K562 (cell line): ENCODE results near the gene PMFBP1. TPM values are rescaled to one million over a fixed set of nuclear protein-coding genes. Genes with fewer than 3 reads are reported as not detected.

Experiments
- ATAC-seq: fragments of 200-7000 bp; cut with Tn5 transposase; 3 replicates; pipeline ENCODE4 v1.9.1; 2020; ENCODE audit warnings: moderate library complexity
- BruUV-seq: library from RNA; stranded (reverse); fragments of 400-500 nt; replicated peaks from 2 replicates; lab custom pipeline; 2021; lab: Mats Ljungman, UMichigan
- CTCF ChIA-PET: fragments of 300-600 bp; formaldehyde crosslinking; extraction: SDS; loops from one replicate; lab custom pipeline; 2021; ENCODE audit warnings: low intra/inter-chr PET ratio; lab: Yijun Ruan, JAX
- POLR2A ChIA-PET: fragments of 300-600, 350-650 bp; sonication (Branson Sonifier 250); formaldehyde crosslinking; extraction: SDS; loops from one replicate; lab custom pipeline; 2021; ENCODE audit warnings: antibody characterized with exemption, inconsistent platforms; lab: Yijun Ruan, JAX
- DNase-seq, 4 experiments: peaks; one replicate each; pipeline versions ENCODE4 v3.0.0 to v3.0.0-alpha.2; 2011 to 2018; ENCODE audit warnings: low spot score in 3 of 4, mixed read lengths in 3 of 4; ENCODE audit errors: extremely low read depth in 1 of 4
- FAIRE-seq: peaks from 2 replicates; lab custom pipeline; 2011; peaks lifted over from hg19 to GRCh38; lab: Jason Lieb, UNC
- H2AFZ ChIP-seq: 2 replicates; pipeline ENCODE4 v1.6.0; 2011; ENCODE audit warnings: low read depth, low read length, control low read depth, inconsistent platforms
- H3K27ac ChIP-seq: fragments of 200-600 bp; 3 replicates; pipeline ENCODE4 v1.8.0; 2011; ENCODE audit warnings: low read depth, mild to moderate bottlenecking, control low read depth, inconsistent platforms, low read length, moderate library complexity, mixed read lengths; ENCODE audit errors: extremely low read depth
- H3K27me3 ChIP-seq, 2 experiments: fragments of 300-600 bp in 1 of 2; 2 replicates in 1 of 2; 3 replicates in 1 of 2; pipeline versions ENCODE4 v1.6.0 to v1.8.0; 2011; ENCODE audit warnings: inconsistent platforms in 2 of 2, low read length in 2 of 2, mild to moderate bottlenecking in 1 of 2, mixed read lengths in 1 of 2, moderate library complexity in 1 of 2; ENCODE audit not compliant: control insufficient read depth in 2 of 2, insufficient read depth in 2 of 2
- H3K36me3 ChIP-seq: fragments of 300-600 bp; 3 replicates; pipeline ENCODE4 v1.8.0; 2011; ENCODE audit warnings: mild to moderate bottlenecking, low read length, inconsistent platforms; ENCODE audit not compliant: control insufficient read depth, insufficient read depth
- H3K4me1 ChIP-seq, 2 experiments: fragments of 200-600 bp in 1 of 2; replicated peaks in 1 of 2; 2 replicates in 1 of 2; 3 replicates in 1 of 2; pipeline versions ENCODE4 v1.5.1 to v1.8.0; 2011; ENCODE audit warnings: inconsistent platforms in 2 of 2, low read length in 2 of 2, mild to moderate bottlenecking in 1 of 2, mixed read lengths in 1 of 2, moderate library complexity in 1 of 2; ENCODE audit not compliant: control insufficient read depth in 2 of 2, insufficient read depth in 2 of 2
- H3K4me2 ChIP-seq: 2 replicates; pipeline ENCODE4 v1.6.1; 2011; ENCODE audit warnings: low read length, control low read depth, inconsistent platforms, mixed read lengths; ENCODE audit not compliant: insufficient read depth
- H3K4me3 ChIP-seq: fragments of 200-600 bp; sonication (generic), shearing (Covaris generic); 2 replicates; pipeline ENCODE4 v1.5.1; 2016; ENCODE audit warnings: control low read depth, inconsistent platforms
- H3K79me2 ChIP-seq: fragments of 200-600 bp; 3 replicates; pipeline ENCODE4 v1.8.0; 2011; ENCODE audit warnings: low read length, inconsistent platforms; ENCODE audit not compliant: control insufficient read depth, insufficient read depth
- H3K9ac ChIP-seq, 2 experiments: 2 replicates each; pipeline versions ENCODE4 v1.6.0 to v1.6.1; 2011; ENCODE audit warnings: low read depth in 2 of 2, low read length in 2 of 2, control low read depth in 1 of 2, inconsistent platforms in 1 of 2, mild to moderate bottlenecking in 1 of 2, mixed read lengths in 1 of 2; ENCODE audit not compliant: insufficient read depth in 1 of 2
- H3K9me1 ChIP-seq: one replicate; pipeline ENCODE4 v1.6.0; 2011; ENCODE audit warnings: inconsistent platforms, mild to moderate bottlenecking, low read length, moderate library complexity; ENCODE audit not compliant: control insufficient read depth, insufficient read depth
- H3K9me3 ChIP-seq: replicated peaks from 2 replicates; pipeline ENCODE4 v1.5.1; 2011; ENCODE audit warnings: low read depth, low read length, inconsistent platforms; ENCODE audit not compliant: control insufficient read depth, insufficient read depth
- H4K20me1 ChIP-seq: replicated peaks from 2 replicates; pipeline ENCODE4 v1.6.1; 2011; ENCODE audit warnings: low read length, inconsistent platforms, mixed read lengths; ENCODE audit not compliant: control insufficient read depth, insufficient read depth
- CBX5 ChIP-seq: IDR thresholded peaks from 2 replicates; pipeline ENCODE4 v1.6.1; 2014; ENCODE audit warnings: low read depth, borderline replicate concordance
- ERF ChIP-seq: fragments of 450-650 bp; formaldehyde crosslinking; IDR thresholded peaks from 2 replicates; pipeline ENCODE4 v1.4.0; 2020; ENCODE audit warnings: mild to moderate bottlenecking, mixed read lengths
- KAT7 ChIP-seq: sonication (generic); formaldehyde crosslinking; IDR thresholded peaks from 2 replicates; pipeline ENCODE4 v1.8.0; 2022; ENCODE audit warnings: missing genetic modification reagents, mild to moderate bottlenecking, borderline replicate concordance
- PTBP1 ChIP-seq: fragments of 200-400 bp; formaldehyde crosslinking; IDR thresholded peaks from 2 replicates; pipeline ENCODE4 v1.6.1; 2017; ENCODE audit warnings: low read depth, low read length
- RBFOX2 ChIP-seq: fragments of 200-400 bp; formaldehyde crosslinking; IDR thresholded peaks from 2 replicates; pipeline ENCODE4 v1.6.1; 2017; ENCODE audit warnings: low read depth, mild to moderate bottlenecking, low read length, moderate library complexity
- SAP30 ChIP-seq: fragments of 200-600 bp; sonication (generic); IDR thresholded peaks from 2 replicates; pipeline ENCODE4 v1.6.1; 2012; ENCODE audit warnings: borderline replicate concordance, low read depth, mild to moderate bottlenecking, moderate library complexity, low read length, control low read depth, inconsistent platforms; ENCODE audit not compliant: insufficient read depth, poor library complexity, severe bottlenecking
- SIN3A ChIP-seq, 2 experiments: fragments of 150-350 bp in 1 of 2; IDR thresholded peaks; 2 replicates each; pipeline ENCODE4 v1.6.1; 2011 to 2016; ENCODE audit warnings: borderline replicate concordance in 2 of 2, low read depth in 2 of 2, low read length in 2 of 2, mild to moderate bottlenecking in 2 of 2, moderate library complexity in 2 of 2; ENCODE audit not compliant: control insufficient read depth in 1 of 2
- TBP ChIP-seq: optimal IDR thresholded peaks from 2 replicates; pipeline ENCODE3; 2011; ENCODE audit warnings: low read depth, low read length, improper control_type of control experiment
- WGBS: fragments of 100-300 bp; shearing (Covaris generic); methylation state at CpG from one replicate; pipeline ENCODE4 v1.1.6; 2016; ENCODE audit warnings: low coverage, mixed read lengths; ENCODE audit not compliant: insufficient coverage; ENCODE audit errors: missing lambda C conversion rate; 5-methylcytosine and 5-hydroxymethylcytosine counted together
- in situ Hi-C: fragments of 300-500 bp; cut with MboI; formaldehyde crosslinking; loops from 4 replicates; pipeline ENCODE4 v1.15.0; 2018; ENCODE audit warnings: inconsistent platforms, mixed read lengths
- intact Hi-C: fragments of 100-400 bp; cut with micrococcal nuclease; formaldehyde crosslinking; loops from 2 replicates; pipeline ENCODE4 v1.14.2; 2022
- polyA plus RNA-seq, 8 experiments: library from polyadenylated mRNA; depleted of rRNA in 4 of 8; stranded (reverse) in 5 of 8; unstranded in 3 of 8; fragments of >200 nt; fragmentation: Nextera tagmentation in 2 of 8; fragmentation: Illumina TruSeq in 1 of 8; extraction: Ambion mirVana in 2 of 8; extraction: Trizol in 1 of 8; gene quantifications; 2 replicates each; pipeline versions ENCODE4 v1.2.1 to v1.2.3, GENCODE V29; 2011 to 2014; ENCODE audit warnings: inconsistent platforms in 1 of 8, missing spikeins in 1 of 8
- total RNA-seq, 7 experiments: library from RNA; depleted of rRNA in 6 of 7; stranded (reverse); fragments of >200 nt in 6 of 7; fragmentation: Illumina TruSeq in 2 of 7; extraction: Trizol in 2 of 7; gene quantifications; 2 replicates each; pipeline versions ENCODE4 v1.2.1 to v1.2.3, GENCODE V29; 2011 to 2021; ENCODE audit warnings: low replicate concordance in 1 of 7

PMFBP1 gene
- total and polyA plus RNA-seq, 9 of the 15 experiments (the other 6 are each of a cell fraction or from before 2014, with no cell fraction given), result 0.13 to 0.91 (median 0.47) TPM

DNA sequence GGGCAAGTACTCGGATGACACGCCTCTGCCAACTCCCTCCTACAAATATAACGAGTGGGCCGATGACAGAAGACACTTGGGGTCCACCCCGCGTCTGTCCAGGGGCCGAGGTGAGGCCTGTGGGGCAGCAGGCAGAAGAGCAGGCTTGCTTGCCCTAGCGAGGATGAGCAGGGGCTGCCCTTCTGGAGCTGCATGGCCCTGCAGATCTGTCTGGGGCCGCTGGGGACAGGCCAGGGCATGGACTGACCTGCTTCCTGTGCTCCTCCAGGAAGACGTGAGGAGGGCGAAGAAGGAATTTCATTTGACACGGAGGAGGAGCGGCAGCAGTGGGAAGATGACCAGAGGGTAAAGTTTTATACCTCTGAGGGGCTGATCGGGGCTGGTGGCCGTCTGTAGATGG, 73.0 kb downstream of the PMFBP1 start:
- TF ChIP-seq CBX5 (no peak), ERF (CRISPR knock-in tag) (no peak), RBFOX2 (0 out of 2 replicates have a peak, but pooled peaks have one; percentile 28)
- WGBS, result 74% methylated on average over 15 of the region's 15 CpGs
- no peaks in the 10 kb centered on the region for H3K9me1 ChIP-seq
- peaks cover 82% of the 10 kb centered on the region for H3K36me3 ChIP-seq
- H2AFZ ChIP-seq, result no peak overlapping the region
- FAIRE-seq (no peak), ATAC-seq (peak; percentile 8; the same call in 1 of the 3 replicates), DNase-seq (no peak)
- BruUV-seq, result no TSS peak
- in situ Hi-C loops, result no loop called here
- 0 out of 2 replicates have a peak, but pooled peaks cover 10% of the 10 kb centered on the region for H4K20me1 ChIP-seq
- H3K79me2 ChIP-seq, result peaks cover 24% of the 10 kb centered on the region
- H3K4me1 ChIP-seq, result peaks cover 3% of the 10 kb centered on the region in 2 experiments; a peak in 1 of 5 replicates
- H3K4me3 ChIP-seq, result no peak overlapping the region
- H3K4me2 ChIP-seq, result no peak overlapping the region
- ChIA-PET POLR2A (interaction anchor here (0.6 to 0.7 kb wide), 2 partner anchors 37 to 463 kb away, joined by 3 read pairs; no protein-coding TSS in a partner anchor), CTCF (interaction anchor here (0.5 to 1.8 kb wide), 3 partner anchors 32 to 534 kb away, joined by 3 to 22 read pairs (median 4); no protein-coding TSS in a partner anchor)
- peak overlapping the region in 1 of 2 experiments; percentile 3; a peak in 1 of 4 replicates for H3K9ac ChIP-seq
- H3K9me3 ChIP-seq, result no peaks in the 10 kb centered on the region
- intact Hi-C loops, result loop anchor here (1.0 kb wide), 1 partner anchor 33 kb away; no protein-coding TSS in a partner anchor
- no peak overlapping the region for H3K27ac ChIP-seq
- no peaks in the 10 kb centered on the region for H3K27me3 ChIP-seq

DNA sequence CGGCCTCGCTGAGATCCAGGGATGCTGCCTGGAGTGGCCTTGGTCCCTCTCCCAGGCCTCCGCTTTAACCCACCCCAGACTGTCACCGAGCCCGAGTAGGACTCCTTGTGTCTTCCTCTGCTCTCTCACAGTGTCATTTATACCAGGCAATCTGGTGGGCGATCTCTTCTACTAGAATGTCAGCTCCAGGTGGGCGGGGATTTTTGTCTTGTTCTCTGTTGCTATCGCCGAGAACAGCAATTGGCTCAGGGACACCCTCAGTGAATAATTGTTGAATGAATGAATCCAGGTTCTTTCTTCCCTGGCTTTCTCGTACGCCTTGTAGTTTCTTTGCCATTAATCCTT, 77.7 kb downstream of the PMFBP1 start:
- H3K4me2 ChIP-seq, result peak overlapping the region; percentile 88
- ChIA-PET POLR2A (interaction anchor here (0.9 to 2.9 kb wide), 8 partner anchors 9 to 466 kb away, joined by 3 to 18 read pairs (median 3); no protein-coding TSS in a partner anchor), CTCF (no interaction called here)
- in situ Hi-C loops (no loop called here), intact Hi-C loops (no loop called here)
- H2AFZ ChIP-seq, result peak overlapping the region; percentile 85
- ATAC-seq (peak; percentile 17), FAIRE-seq (peak; percentile 46), DNase-seq (peak in 3 of 4 experiments; percentile 27 to 59 (median 33))
- H3K9me3 ChIP-seq, result no peaks in the 10 kb centered on the region
- no peaks in the 10 kb centered on the region for H3K9me1 ChIP-seq
- H3K9ac ChIP-seq, result peak overlapping the region; percentile 85 to 97
- TF ChIP-seq SAP30 (peak; percentile 12), PTBP1 (no peak), TBP (peak; percentile 60), SIN3A (IDR thresholded peaks at IDR 0.05; ENCODE audit: borderline replicate concordance in 2 of 2, control insufficient read depth in 1 of 2, low read depth in 2 of 2, low read length in 2 of 2) (peak in 1 of 2 experiments; percentile 50; a peak in 1 of 4 replicates), KAT7 (0 out of 2 replicates have a peak, but pooled peaks have one; percentile 25)
- H3K4me1 ChIP-seq, result peaks cover 7 to 8% of the 10 kb centered on the region in 2 experiments; a peak in 2 of 5 replicates
- 0% methylated on average over 11 of the region's 11 CpGs for WGBS
- H4K20me1 ChIP-seq, result peaks cover 4% of the 10 kb centered on the region; the same call in 1 of the 2 replicates
- H3K27me3 ChIP-seq, result no peaks in the 10 kb centered on the region
- H3K36me3 ChIP-seq, result peaks cover 61% of the 10 kb centered on the region
- no TSS peak for BruUV-seq
- H3K4me3 ChIP-seq, result peak overlapping the region; percentile 62
- H3K27ac ChIP-seq, result peak overlapping the region; percentile 81
- H3K79me2 ChIP-seq, result peaks cover 58% of the 10 kb centered on the region
